ENCODE data around the gene RAP1A. TPM values are rescaled to one million over a fixed set of nuclear protein-coding genes. Genes with fewer than 3 reads are reported as not detected.

RAP1A gene
- total and polyA plus RNA-seq, 2 donors (not counting 3 experiments of a cell fraction or from before 2014, with no cell fraction given): 17.8 to 56.4 TPM

DNA sequence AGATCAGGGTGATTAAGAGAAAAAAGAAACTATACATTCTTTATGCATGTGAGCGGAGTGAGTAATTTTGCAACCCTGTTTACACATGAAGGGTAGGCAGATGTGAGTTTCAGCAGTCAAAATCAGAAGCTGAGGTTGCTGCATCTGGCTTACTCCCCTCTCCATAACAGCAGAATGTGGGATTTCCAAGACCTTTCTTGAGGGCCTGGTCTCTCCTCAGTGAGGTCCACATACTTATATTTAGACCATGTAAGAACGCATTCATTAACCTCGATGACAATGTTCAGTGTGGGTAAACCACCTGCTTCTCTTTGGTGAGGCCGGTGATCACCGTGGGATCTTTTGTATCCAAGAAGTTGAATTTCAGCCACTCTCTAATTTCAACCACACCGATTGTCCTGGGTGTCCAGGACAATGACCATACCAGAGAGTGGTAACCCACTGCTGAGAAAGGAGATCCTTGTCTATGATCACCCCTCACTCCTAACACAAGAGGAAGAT is 18.7 kb upstream of the RAP1A start:
- Histone ChIP-seq H3K9me1 (replicated peaks; ENCODE audit: control insufficient read depth, extremely low read depth, insufficient read depth, low read length) (no peaks in the 10 kb centered on the region), H3K27me3 (ENCODE audit: control insufficient read depth in 2 of 2, insufficient read depth in 2 of 2, low read length in 2 of 2) (peaks cover 12 to 18% of the 10 kb centered on the region in 2 experiments), H2AFZ (ENCODE audit: low read depth, low read length) (no peak overlapping the region), H3K27ac (ENCODE audit: insufficient read depth, low read depth, low read length) (no peak overlapping the region), H3K9ac (replicated peaks; ENCODE audit: extremely low read depth, insufficient read depth, low read length) (no peak overlapping the region), H3K36me3 (ENCODE audit: control insufficient read depth in 2 of 2, extremely low read depth in 1 of 2, insufficient read depth in 2 of 2, low read length in 2 of 2) (no peaks in the 10 kb centered on the region), H3K4me3 (replicated peaks in 1 of 3; ENCODE audit: insufficient read depth in 1 of 3, low read depth in 1 of 3, low read length in 3 of 3) (no peak overlapping the region), H3K9me3 (replicated peaks; ENCODE audit: control insufficient read depth, insufficient read depth, low read length) (no peaks in the 10 kb centered on the region), H4K20me1 (replicated peaks; ENCODE audit: control insufficient read depth, extremely low read depth, insufficient read depth, low read length) (no peaks in the 10 kb centered on the region), H3K4me1 (ENCODE audit: control insufficient read depth, extremely low read depth, insufficient read depth, low read length) (no peaks in the 10 kb centered on the region), H3K4me2 (ENCODE audit: insufficient read depth, low read length) (no peak overlapping the region), H3K79me2 (ENCODE audit: control insufficient read depth, insufficient read depth, low read length) (no peaks in the 10 kb centered on the region)
- dilution Hi-C loops (cut with MboI; ENCODE audit: extremely low pct_ligation_motif_present, low sequenced_read_pairs): no loop called here
- intact Hi-C loops (cut with micrococcal nuclease): no loop called here
- TF ChIP-seq POLR2AphosphoS5 (IDR thresholded peaks at IDR 0.05; ENCODE audit: insufficient read depth, low read depth, low read length) (no peak), FOS (IDR thresholded peaks at IDR 0.05; ENCODE audit: borderline replicate concordance, insufficient read depth, low read length) (no peak), MAX (IDR thresholded peaks at IDR 0.05; ENCODE audit: insufficient read depth, insufficient read length) (no peak), GATA2 (IDR thresholded peaks at IDR 0.05; ENCODE audit: insufficient read depth, insufficient read length, low read depth, low read length) (no peak), MYC (IDR thresholded peaks at IDR 0.05; ENCODE audit: low read depth, low read length) (no peak), POLR2A (IDR thresholded peaks at IDR 0.05; ENCODE audit: low read depth, low read length) (no peak), JUN (IDR thresholded peaks at IDR 0.05; ENCODE audit: borderline replicate concordance, insufficient read depth, insufficient read length, low read depth) (no peak)
- TF ChIP-seq, protein P1, sequence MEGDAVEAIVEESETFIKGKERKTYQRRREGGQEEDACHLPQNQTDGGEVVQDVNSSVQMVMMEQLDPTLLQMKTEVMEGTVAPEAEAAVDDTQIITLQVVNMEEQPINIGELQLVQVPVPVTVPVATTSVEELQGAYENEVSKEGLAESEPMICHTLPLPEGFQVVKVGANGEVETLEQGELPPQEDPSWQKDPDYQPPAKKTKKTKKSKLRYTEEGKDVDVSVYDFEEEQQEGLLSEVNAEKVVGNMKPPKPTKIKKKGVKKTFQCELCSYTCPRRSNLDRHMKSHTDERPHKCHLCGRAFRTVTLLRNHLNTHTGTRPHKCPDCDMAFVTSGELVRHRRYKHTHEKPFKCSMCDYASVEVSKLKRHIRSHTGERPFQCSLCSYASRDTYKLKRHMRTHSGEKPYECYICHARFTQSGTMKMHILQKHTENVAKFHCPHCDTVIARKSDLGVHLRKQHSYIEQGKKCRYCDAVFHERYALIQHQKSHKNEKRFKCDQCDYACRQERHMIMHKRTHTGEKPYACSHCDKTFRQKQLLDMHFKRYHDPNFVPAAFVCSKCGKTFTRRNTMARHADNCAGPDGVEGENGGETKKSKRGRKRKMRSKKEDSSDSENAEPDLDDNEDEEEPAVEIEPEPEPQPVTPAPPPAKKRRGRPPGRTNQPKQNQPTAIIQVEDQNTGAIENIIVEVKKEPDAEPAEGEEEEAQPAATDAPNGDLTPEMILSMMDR (IDR thresholded peaks at IDR 0.05; ENCODE audit: extremely low read depth in 1 of 2, insufficient read depth in 1 of 2, low read depth in 1 of 2, low read length in 2 of 2): no peak
- CTCF ChIA-PET: no interaction called here
- DNase-seq (ENCODE audit: low read depth, low spot score) (no peak), FAIRE-seq (no peak)
- POLR2A ChIA-PET: no interaction called here
- BruUV-seq (replicated peaks): no TSS peak
